PC-3 (cell line): ENCODE measurements around the gene MIER1. TPM values are rescaled to one million over a fixed set of nuclear protein-coding genes. Genes with fewer than 3 reads are reported as not detected.
"Not testable (repeated sequence)": the region's sequence is repeated elsewhere in the genome, so short reads cannot be mapped to it uniquely, and the experiment has no call there.

Source experiments
- ATAC-seq: fragments of 200-7000 bp; cut with Tn5 transposase; 2 replicates; pipeline ENCODE4 v1.9.1; 2020; ENCODE audit warnings: mild to moderate bottlenecking, moderate library complexity
- BruUV-seq: library from RNA; stranded (reverse); fragments of 400-500 nt; replicated peaks from 2 replicates; lab custom pipeline; 2021; lab: Mats Ljungman, UMichigan
- CTCF ChIA-PET: fragments of 300-600 bp; sonication (Branson Sonifier 250); formaldehyde crosslinking; loops from one replicate; lab custom pipeline; 2022; ENCODE audit warnings: antibody characterized with exemption; lab: Charles Lee
- POLR2A ChIA-PET: fragments of 300-600 bp; sonication (Branson Sonifier 250); formaldehyde crosslinking; loops from one replicate; lab custom pipeline; 2022; ENCODE audit warnings: antibody characterized with exemption; ENCODE audit not compliant: unreplicated experiment; lab: Charles Lee
- DNase-seq: peaks from one replicate; pipeline ENCODE4 v3.0.0-alpha.2; 2015
- H2AFZ ChIP-seq: fragments of 300-600 bp; sonication (generic); 2 replicates; pipeline ENCODE4 v1.6.0; 2016; ENCODE audit warnings: antibody characterized with exemption, low read length
- H3F3A ChIP-seq: fragments of 300-600 bp; sonication (generic); one replicate; pipeline ENCODE4 v1.6.0; 2017; ENCODE audit warnings: antibody characterized with exemption, low read length, control low read depth, mild to moderate bottlenecking; ENCODE audit not compliant: unreplicated experiment
- H3K27ac ChIP-seq: fragments of 300-600 bp; sonication (generic); 2 replicates; pipeline ENCODE4 v1.5.1; 2016; ENCODE audit warnings: mild to moderate bottlenecking, low read length
- H3K27me3 ChIP-seq: fragments of 300-600 bp; sonication (generic); 2 replicates; pipeline ENCODE4 v1.6.1; 2016; ENCODE audit warnings: low read length, mixed read lengths
- H3K36me3 ChIP-seq: fragments of 300-600 bp; sonication (generic); 2 replicates; pipeline ENCODE4 v1.6.1; 2016; ENCODE audit warnings: low read depth, mixed run types, low read length, mixed read lengths
- H3K4me1 ChIP-seq: fragments of 300-600 bp; sonication (generic); 2 replicates; pipeline ENCODE4 v1.5.1; 2016; ENCODE audit warnings: low read length; ENCODE audit not compliant: insufficient read depth
- H3K4me2 ChIP-seq: fragments of 300-600 bp; sonication (generic); 2 replicates; pipeline ENCODE4 v1.6.0; 2016; ENCODE audit warnings: low read length
- H3K4me3 ChIP-seq: fragments of 300-600 bp; sonication (generic); 2 replicates; pipeline ENCODE4 v1.5.1; 2016; ENCODE audit warnings: mild to moderate bottlenecking, low read length, mixed read lengths
- H3K79me2 ChIP-seq: fragments of 300-600 bp; sonication (generic); 2 replicates; pipeline ENCODE4 v1.6.1; 2017; ENCODE audit warnings: low read length, mixed read lengths
- H3K9ac ChIP-seq: fragments of 300-600 bp; sonication (generic); 2 replicates; pipeline ENCODE4 v1.6.0; 2016; ENCODE audit warnings: mild to moderate bottlenecking, low read length
- H3K9me2 ChIP-seq: fragments of 300-600 bp; sonication (generic); replicated peaks from 2 replicates; pipeline ENCODE4 v1.6.1; 2016; ENCODE audit warnings: mixed run types, low read length, mixed read lengths
- H3K9me3 ChIP-seq: fragments of 300-600 bp; sonication (generic); 2 replicates; pipeline ENCODE4 v1.6.1; 2016; ENCODE audit warnings: low read length, mixed read lengths
- H4K20me1 ChIP-seq: fragments of 300-600 bp; sonication (generic); 2 replicates; pipeline ENCODE4 v1.6.1; 2016; ENCODE audit warnings: low read length, mixed read lengths
- EZH2 ChIP-seq: fragments of 300-600 bp; sonication (generic); IDR thresholded peaks from one replicate; pipeline ENCODE4 v1.6.1; 2017; ENCODE audit warnings: antibody characterized with exemption, mild to moderate bottlenecking, low read length; ENCODE audit not compliant: unreplicated experiment
- EZH2phosphoT487 ChIP-seq: fragments of 300-600 bp; sonication (generic); IDR thresholded peaks from 2 replicates; pipeline ENCODE4 v1.6.1; 2018; ENCODE audit warnings: mild to moderate bottlenecking, antibody characterized with exemption, low read length, borderline replicate concordance
- intact Hi-C: fragments of 100-400 bp; cut with micrococcal nuclease; formaldehyde crosslinking; loops from 2 replicates; pipeline ENCODE4 v1.9.0; 2023
- total RNA-seq: library from RNA; depleted of rRNA; stranded (reverse); fragments of >200 nt; gene quantifications from 2 replicates; pipeline ENCODE4 v1.2.3, GENCODE V29; 2014
- TF ChIP-seq, protein P1 (sequence below): fragments of 300-600 bp; sonication (generic); conservative IDR thresholded peaks from 2 replicates; pipeline ENCODE4 v1.5.1; 2017; ENCODE audit warnings: antibody characterized with exemption, low read depth, mild to moderate bottlenecking, low read length

The MIER1 gene
- total RNA-seq, 1 experiment from 2014 or later = 11.8 TPM

DNA sequence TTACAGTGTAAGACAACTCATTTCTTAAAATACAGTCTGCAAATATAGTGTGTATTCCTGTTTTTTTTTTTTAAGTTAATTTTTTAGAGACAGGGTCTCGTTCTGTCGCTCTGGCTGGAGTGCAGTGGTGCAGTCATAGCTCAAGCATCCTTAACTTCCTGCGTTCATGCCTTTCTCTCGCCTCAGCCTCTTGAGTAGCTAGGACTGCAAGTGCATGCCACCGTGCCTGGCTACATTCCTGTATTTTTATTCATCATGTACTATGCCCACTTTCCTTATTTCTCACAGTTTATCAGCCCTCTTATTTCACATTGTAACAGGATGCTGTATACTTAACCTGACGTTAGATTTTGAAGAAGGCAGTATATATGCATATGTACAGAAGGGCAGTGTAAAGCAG, 26.7 kb downstream of the MIER1 start:
- no peak overlapping the region for H3K4me2 ChIP-seq
- DNase-seq (no peak), ATAC-seq (no peak)
- H3K27me3 ChIP-seq = no peaks in the 10 kb centered on the region
- H3K4me1 ChIP-seq = no peaks in the 10 kb centered on the region
- BruUV-seq = no TSS peak
- no peaks in the 10 kb centered on the region for H3K79me2 ChIP-seq
- intact Hi-C loops = no loop called here
- H3K9me2 ChIP-seq = no peaks in the 10 kb centered on the region
- no peaks in the 10 kb centered on the region for H4K20me1 ChIP-seq
- H3K9me3 ChIP-seq = no peaks in the 10 kb centered on the region
- H3K9ac ChIP-seq = no peak overlapping the region
- no peak overlapping the region for H3K4me3 ChIP-seq
- no peak overlapping the region for H2AFZ ChIP-seq
- H3K36me3 ChIP-seq = peaks cover 38% of the 10 kb centered on the region; the same call in 1 of the 2 replicates
- ChIA-PET POLR2A (no interaction called here), CTCF (no interaction called here)
- no peak overlapping the region for H3K27ac ChIP-seq
- no peak for TF ChIP-seq EZH2phosphoT487
- no peak for TF ChIP-seq EZH2
- TF ChIP-seq, protein P1, sequence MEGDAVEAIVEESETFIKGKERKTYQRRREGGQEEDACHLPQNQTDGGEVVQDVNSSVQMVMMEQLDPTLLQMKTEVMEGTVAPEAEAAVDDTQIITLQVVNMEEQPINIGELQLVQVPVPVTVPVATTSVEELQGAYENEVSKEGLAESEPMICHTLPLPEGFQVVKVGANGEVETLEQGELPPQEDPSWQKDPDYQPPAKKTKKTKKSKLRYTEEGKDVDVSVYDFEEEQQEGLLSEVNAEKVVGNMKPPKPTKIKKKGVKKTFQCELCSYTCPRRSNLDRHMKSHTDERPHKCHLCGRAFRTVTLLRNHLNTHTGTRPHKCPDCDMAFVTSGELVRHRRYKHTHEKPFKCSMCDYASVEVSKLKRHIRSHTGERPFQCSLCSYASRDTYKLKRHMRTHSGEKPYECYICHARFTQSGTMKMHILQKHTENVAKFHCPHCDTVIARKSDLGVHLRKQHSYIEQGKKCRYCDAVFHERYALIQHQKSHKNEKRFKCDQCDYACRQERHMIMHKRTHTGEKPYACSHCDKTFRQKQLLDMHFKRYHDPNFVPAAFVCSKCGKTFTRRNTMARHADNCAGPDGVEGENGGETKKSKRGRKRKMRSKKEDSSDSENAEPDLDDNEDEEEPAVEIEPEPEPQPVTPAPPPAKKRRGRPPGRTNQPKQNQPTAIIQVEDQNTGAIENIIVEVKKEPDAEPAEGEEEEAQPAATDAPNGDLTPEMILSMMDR = no peak
- no peaks in the 10 kb centered on the region for H3F3A ChIP-seq

- TF ChIP-seq EZH2 (no peak), EZH2phosphoT487 (no peak)
- TF ChIP-seq, protein P1 = no peak
- Histone ChIP-seq H3K4me1 (no peaks in the 10 kb centered on the region), H4K20me1 (no peaks in the 10 kb centered on the region), H3K4me3 (no peak overlapping the region), H3K4me2 (no peak overlapping the region), H3K9me2 (no peaks in the 10 kb centered on the region), H3K36me3 (peaks cover 32% of the 10 kb centered on the region; the same call in 1 of the 2 replicates), H3K79me2 (no peaks in the 10 kb centered on the region), H3K27me3 (no peaks in the 10 kb centered on the region), H3F3A (no peaks in the 10 kb centered on the region), H3K27ac (no peak overlapping the region), H3K9ac (no peak overlapping the region), H2AFZ (no peak overlapping the region), H3K9me3 (no peaks in the 10 kb centered on the region)
- intact Hi-C loops = no loop called here
- no peak for ATAC-seq
- no TSS peak for BruUV-seq
- ChIA-PET CTCF (no interaction called here), POLR2A (no interaction called here)
- no peak for DNase-seq
Observed at GRCh38 chr1:66954208-66954607, 29.4 kb downstream of the MIER1 start.

DNA sequence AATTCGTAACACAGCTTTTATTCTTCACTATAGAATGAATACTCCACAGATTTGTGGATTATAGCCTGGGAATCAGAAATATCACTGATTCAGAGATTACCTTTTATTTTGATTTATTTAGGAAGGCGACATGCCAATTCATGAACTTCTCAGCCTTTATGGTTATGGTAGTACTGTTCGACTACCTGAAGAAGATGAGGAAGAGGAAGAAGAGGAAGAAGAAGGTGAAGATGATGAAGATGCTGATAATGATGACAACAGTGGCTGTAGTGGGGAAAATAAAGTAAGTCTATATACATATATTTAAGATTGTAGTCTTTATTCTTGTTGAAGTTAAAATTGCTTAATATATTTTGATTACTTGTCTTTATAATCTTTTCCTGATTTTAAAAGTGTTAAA, 33.1 kb downstream of the MIER1 start:
- ChIA-PET CTCF (no interaction called here), POLR2A (no interaction called here)
- no peaks in the 10 kb centered on the region for H3K4me1 ChIP-seq
- no peaks in the 10 kb centered on the region for H3K27me3 ChIP-seq
- H3K9ac ChIP-seq = no peak overlapping the region
- H3K79me2 ChIP-seq = no peaks in the 10 kb centered on the region
- no peak overlapping the region for H2AFZ ChIP-seq
- no peaks in the 10 kb centered on the region for H4K20me1 ChIP-seq
- H3K9me2 ChIP-seq = no peaks in the 10 kb centered on the region
- intact Hi-C loops = no loop called here
- H3K27ac ChIP-seq = no peak overlapping the region
- no peak overlapping the region for H3K4me3 ChIP-seq
- BruUV-seq = no TSS peak
- H3K4me2 ChIP-seq = no peak overlapping the region
- H3K36me3 ChIP-seq = peaks cover 46% of the 10 kb centered on the region; the same call in 1 of the 2 replicates
- H3K9me3 ChIP-seq = no peaks in the 10 kb centered on the region
- DNase-seq = no peak
- no peaks in the 10 kb centered on the region for H3F3A ChIP-seq
- TF ChIP-seq, protein P1 = no peak
- TF ChIP-seq EZH2phosphoT487 (no peak), EZH2 (no peak)
- no peak for ATAC-seq

DNA sequence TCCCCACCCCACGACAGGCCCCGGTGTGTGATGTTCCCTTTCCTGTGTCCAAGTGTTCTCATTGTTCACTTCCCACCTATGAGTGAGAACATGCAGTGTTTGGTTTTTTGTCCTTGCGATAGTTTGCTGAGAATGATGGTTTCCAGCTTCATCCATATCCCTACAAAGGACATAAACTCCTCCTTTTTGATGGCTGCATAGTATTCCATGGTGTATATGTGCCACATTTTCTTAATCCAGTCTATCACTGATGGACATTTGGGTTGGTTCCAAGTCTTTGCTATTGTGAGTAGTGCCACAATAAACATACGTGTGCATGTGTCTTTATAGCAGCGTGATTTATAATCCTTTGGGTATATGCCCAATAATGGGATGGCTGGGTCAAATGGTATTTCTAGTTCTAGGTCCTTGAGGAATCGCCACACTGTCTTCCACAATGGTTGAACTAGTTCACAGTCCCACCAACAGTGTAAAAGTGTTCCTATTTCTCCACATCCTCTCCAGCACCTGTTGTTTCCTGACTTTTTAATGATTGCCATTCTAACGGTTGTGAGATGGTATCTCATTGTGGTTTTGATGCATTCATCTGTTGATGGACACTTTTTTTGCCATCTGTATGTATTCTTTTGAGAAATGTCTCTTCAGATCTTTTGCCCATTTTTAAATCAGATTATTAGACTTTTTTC, 41.5 kb downstream of the MIER1 start:
- POLR2A ChIA-PET, ATAC-seq, H3K9me2 ChIP-seq, H3K27me3 ChIP-seq, H3K27ac ChIP-seq, H2AFZ ChIP-seq, H3K4me3 ChIP-seq, BruUV-seq, intact Hi-C loops, DNase-seq, H3K9me3 ChIP-seq, H3K4me1 ChIP-seq, H3F3A ChIP-seq, H3K9ac ChIP-seq, H3K4me2 ChIP-seq, H4K20me1 ChIP-seq, CTCF ChIA-PET, H3K79me2 ChIP-seq: not testable (repeated sequence)
- peaks cover 48% of the 10 kb centered on the region for H3K36me3 ChIP-seq
